Astrocyte of the cerebellum (primary cell): ENCODE measurements around the gene FAM98C.
"Not testable (repeated sequence)": the region's sequence is repeated elsewhere in the genome, so short reads cannot be mapped to it uniquely, and the experiment has no call there.

Source experiments
- DNase-seq: peaks from one replicate; pipeline ENCODE4 v3.0.0-alpha.2; 2011; ENCODE audit warnings: low read depth
- H3K4me3 ChIP-seq: 2 replicates; pipeline ENCODE4 v1.5.1; 2011; ENCODE audit warnings: mild to moderate bottlenecking, low read depth, low read length, moderate library complexity
- CTCF ChIP-seq: IDR thresholded peaks from 2 replicates; pipeline ENCODE4 v1.5.1; 2012; ENCODE audit warnings: low read length, low read depth, moderate library complexity, mild to moderate bottlenecking; ENCODE audit errors: missing control alignments
- in situ Hi-C: cut with HindIII; loops from 2 replicates; pipeline ENCODE4 v1.10.0; 2017; ENCODE audit warnings: low sequenced_read_pairs

FAM98C gene

GRCh38 chr19:38361633-38362075 lies 41.2 kb upstream of the FAM98C start:
- in situ Hi-C loops: no loop called here
- peak overlapping the region; percentile 55 for H3K4me3 ChIP-seq
- no peak for DNase-seq
- TF ChIP-seq CTCF: no peak

- peak overlapping the region; percentile 55 for H3K4me3 ChIP-seq
- no peak for TF ChIP-seq CTCF
- DNase-seq: no peak
- in situ Hi-C loops: no loop called here
Measured at GRCh38 chr19:38362076-38362945, 40.6 kb upstream of the FAM98C start.

- peak overlapping the region; percentile 55 for H3K4me3 ChIP-seq
- in situ Hi-C loops, DNase-seq: not testable (repeated sequence)
Measured at GRCh38 chr19:38362946-38363688, 39.8 kb upstream of the FAM98C start.

- in situ Hi-C loops: no loop called here
- no peak overlapping the region for H3K4me3 ChIP-seq
- DNase-seq: no peak
- TF ChIP-seq CTCF: no peak
Measured at GRCh38 chr19:38367041-38367440, 35.9 kb upstream of the FAM98C start.

- H3K4me3 ChIP-seq: no peak overlapping the region
- DNase-seq: no peak
- in situ Hi-C loops: no loop called here
- no peak for TF ChIP-seq CTCF
Measured at GRCh38 chr19:38369584-38369983, 33.3 kb upstream of the FAM98C start.

- in situ Hi-C loops: no loop called here
- DNase-seq: no peak
- TF ChIP-seq CTCF: no peak
- H3K4me3 ChIP-seq: no peak overlapping the region
Measured at GRCh38 chr19:38370299-38370698, 32.6 kb upstream of the FAM98C start.

GRCh38 chr19:38371081-38371480 lies 31.8 kb upstream of the FAM98C start:
- no peak overlapping the region for H3K4me3 ChIP-seq
- TF ChIP-seq CTCF: no peak
- in situ Hi-C loops: no loop called here
- DNase-seq: no peak
